Measurements from ENCODE around the gene DISC1.

GRCh38 chr1:231814021-231814420, 187.4 kb downstream of the DISC1 start:
- TF ChIP-seq EZH2 (IDR thresholded peaks at IDR 0.05; ENCODE audit: insufficient read depth, poor library complexity, severe bottlenecking) (no peak), EZH2phosphoT487 (IDR thresholded peaks at IDR 0.05; ENCODE audit: insufficient read depth, low read depth) (no peak)

Measured in GM23248 (cell line).